Measurements from ENCODE around the gene BCAR1.
"Not testable (repeated sequence)": the region's sequence is repeated elsewhere in the genome, so short reads cannot be mapped to it uniquely, and the experiment has no call there.

Gene BCAR1

GRCh38 chr16:75252946-75253911 lies 1.8 kb upstream of the BCAR1 start:
- DNase-seq (ENCODE audit: low read depth) = no peak

GRCh38 chr16:75252049-75252864 lies 833 bp upstream of the BCAR1 start:
- no peak for DNase-seq (ENCODE audit: low read depth)

GRCh38 chr16:75250809-75251279 lies 580 bp downstream of the BCAR1 start:
- no peak for DNase-seq (ENCODE audit: low read depth)

- no peak for DNase-seq (ENCODE audit: low read depth)
Measured at GRCh38 chr16:75250089-75250808, 1.2 kb downstream of the BCAR1 start.

GRCh38 chr16:75249441-75249840 lies 2.0 kb downstream of the BCAR1 start:
- DNase-seq (ENCODE audit: low read depth) = no peak

- DNase-seq (ENCODE audit: low read depth) = no peak
Measured at GRCh38 chr16:75248536-75249380, 2.7 kb downstream of the BCAR1 start.

GRCh38 chr16:75248142-75248535 lies 3.3 kb downstream of the BCAR1 start:
- DNase-seq (ENCODE audit: low read depth) = no peak

- no peak for DNase-seq (ENCODE audit: low read depth)
Measured at GRCh38 chr16:75247249-75247648, 4.2 kb downstream of the BCAR1 start.

GRCh38 chr16:75246504-75247205 lies 4.8 kb downstream of the BCAR1 start:
- DNase-seq (ENCODE audit: low read depth) = no peak

- DNase-seq (ENCODE audit: low read depth) = no peak
Measured at GRCh38 chr16:75244844-75245758, 6.3 kb downstream of the BCAR1 start.

- no peak for DNase-seq (ENCODE audit: low read depth)
Measured at GRCh38 chr16:75244225-75244809, 7.1 kb downstream of the BCAR1 start.

GRCh38 chr16:75243667-75244224 lies 7.7 kb downstream of the BCAR1 start:
- no peak for DNase-seq (ENCODE audit: low read depth)

GRCh38 chr16:75242436-75243078 lies 8.9 kb downstream of the BCAR1 start:
- not testable (repeated sequence) for DNase-seq (ENCODE audit: low read depth)

GRCh38 chr16:75241955-75242354 lies 9.5 kb downstream of the BCAR1 start:
- no peak for DNase-seq (ENCODE audit: low read depth)

GRCh38 chr16:75241412-75241811 lies 10.0 kb downstream of the BCAR1 start:
- no peak for DNase-seq (ENCODE audit: low read depth)

- not testable (repeated sequence) for DNase-seq (ENCODE audit: low read depth)
Measured at GRCh38 chr16:75240633-75241032, 10.8 kb downstream of the BCAR1 start.

- DNase-seq (ENCODE audit: low read depth) = no peak
Measured at GRCh38 chr16:75239542-75240122, 11.8 kb downstream of the BCAR1 start.
